ENCODE results near the gene MMD.
"Not testable (repeated sequence)": the region's sequence is repeated elsewhere in the genome, so short reads cannot be mapped to it uniquely, and the experiment has no call there.

MMD gene

GRCh38 chr17:55454906-55455474 lies 33.4 kb upstream of the MMD start:
- WGBS, 2 experiments: 89 to 91% methylated on average over 4 of the region's 4 CpGs
- Histone ChIP-seq H3K9me3 (ENCODE audit: control insufficient read depth, low read length) (no peaks in the 10 kb centered on the region), H3K4me1 (ENCODE audit: control insufficient read depth, insufficient read depth, low read length) (peaks cover 6% of the 10 kb centered on the region), H3K4me3 (ENCODE audit: insufficient read depth, low read depth, low read length) (no peak overlapping the region), H3K36me3 (ENCODE audit: control insufficient read depth, insufficient read depth, low read length) (no peaks in the 10 kb centered on the region), H3K27me3 (ENCODE audit: control insufficient read depth, insufficient read depth, low read length, poor library complexity, severe bottlenecking) (no peaks in the 10 kb centered on the region), H3K27ac (ENCODE audit: insufficient read depth, low read depth, low read length, poor library complexity, severe bottlenecking) (no peak overlapping the region)

- Histone ChIP-seq H3K36me3 (ENCODE audit: control insufficient read depth, insufficient read depth, low read length) (no peaks in the 10 kb centered on the region), H3K4me3 (ENCODE audit: insufficient read depth, low read depth, low read length) (no peak overlapping the region), H3K4me1 (ENCODE audit: control insufficient read depth, insufficient read depth, low read length) (peaks cover 6% of the 10 kb centered on the region), H3K27me3 (ENCODE audit: control insufficient read depth, insufficient read depth, low read length, poor library complexity, severe bottlenecking) (no peaks in the 10 kb centered on the region), H3K9me3 (ENCODE audit: control insufficient read depth, low read length) (no peaks in the 10 kb centered on the region), H3K27ac (ENCODE audit: insufficient read depth, low read depth, low read length, poor library complexity, severe bottlenecking) (no peak overlapping the region)
- WGBS, 2 experiments: 26 to 29% methylated on average over 5 to 6 of the region's 6 CpGs
Measured at GRCh38 chr17:55453839-55454557, 32.4 kb upstream of the MMD start.

GRCh38 chr17:55452139-55452790 lies 30.6 kb upstream of the MMD start:
- Histone ChIP-seq H3K36me3 (ENCODE audit: control insufficient read depth, insufficient read depth, low read length) (no peaks in the 10 kb centered on the region), H3K27ac (ENCODE audit: insufficient read depth, low read depth, low read length, poor library complexity, severe bottlenecking) (no peak overlapping the region), H3K9me3 (ENCODE audit: control insufficient read depth, low read length) (no peaks in the 10 kb centered on the region), H3K4me1 (ENCODE audit: control insufficient read depth, insufficient read depth, low read length) (peaks cover 6% of the 10 kb centered on the region), H3K4me3 (ENCODE audit: insufficient read depth, low read depth, low read length) (no peak overlapping the region), H3K27me3 (ENCODE audit: control insufficient read depth, insufficient read depth, low read length, poor library complexity, severe bottlenecking) (no peaks in the 10 kb centered on the region)
- WGBS, 2 experiments: 91 to 93% methylated on average over 5 of the region's 5 CpGs

GRCh38 chr17:55451758-55452138 lies 30.1 kb upstream of the MMD start:
- H3K9me3 ChIP-seq (ENCODE audit: control insufficient read depth, low read length): no peaks in the 10 kb centered on the region
- no peaks in the 10 kb centered on the region for H3K27me3 ChIP-seq (ENCODE audit: control insufficient read depth, insufficient read depth, low read length, poor library complexity, severe bottlenecking)
- peaks cover 6% of the 10 kb centered on the region for H3K4me1 ChIP-seq (ENCODE audit: control insufficient read depth, insufficient read depth, low read length)
- H3K4me3 ChIP-seq (ENCODE audit: insufficient read depth, low read depth, low read length): no peak overlapping the region
- no peaks in the 10 kb centered on the region for H3K36me3 ChIP-seq (ENCODE audit: control insufficient read depth, insufficient read depth, low read length)
- WGBS, 2 experiments: 92 to 94% methylated on average over 2 of the region's 2 CpGs
- H3K27ac ChIP-seq (ENCODE audit: insufficient read depth, low read depth, low read length, poor library complexity, severe bottlenecking): no peak overlapping the region

- Histone ChIP-seq H3K27me3 (ENCODE audit: control insufficient read depth, insufficient read depth, low read length, poor library complexity, severe bottlenecking) (no peaks in the 10 kb centered on the region), H3K36me3 (ENCODE audit: control insufficient read depth, insufficient read depth, low read length) (no peaks in the 10 kb centered on the region), H3K27ac (ENCODE audit: insufficient read depth, low read depth, low read length, poor library complexity, severe bottlenecking) (no peak overlapping the region), H3K9me3 (ENCODE audit: control insufficient read depth, low read length) (no peaks in the 10 kb centered on the region), H3K4me1 (ENCODE audit: control insufficient read depth, insufficient read depth, low read length) (peaks cover 6% of the 10 kb centered on the region), H3K4me3 (ENCODE audit: insufficient read depth, low read depth, low read length) (no peak overlapping the region)
- 90 to 92% methylated on average over 1 of the region's 1 CpG for WGBS, 2 experiments
Measured at GRCh38 chr17:55451203-55451641, 29.6 kb upstream of the MMD start.

- H3K27ac ChIP-seq (ENCODE audit: insufficient read depth, low read depth, low read length, poor library complexity, severe bottlenecking): no peak overlapping the region
- no peaks in the 10 kb centered on the region for H3K36me3 ChIP-seq (ENCODE audit: control insufficient read depth, insufficient read depth, low read length)
- no peak overlapping the region for H3K4me3 ChIP-seq (ENCODE audit: insufficient read depth, low read depth, low read length)
- 94 to 95% methylated on average over 7 of the region's 7 CpGs for WGBS, 2 experiments
- H3K4me1 ChIP-seq (ENCODE audit: control insufficient read depth, insufficient read depth, low read length): peaks cover 6% of the 10 kb centered on the region
- H3K9me3 ChIP-seq (ENCODE audit: control insufficient read depth, low read length): no peaks in the 10 kb centered on the region
- H3K27me3 ChIP-seq (ENCODE audit: control insufficient read depth, insufficient read depth, low read length, poor library complexity, severe bottlenecking): no peaks in the 10 kb centered on the region
Measured at GRCh38 chr17:55450232-55450825, 28.7 kb upstream of the MMD start.

GRCh38 chr17:55448681-55449080 lies 27.0 kb upstream of the MMD start:
- Histone ChIP-seq H3K36me3 (ENCODE audit: control insufficient read depth, insufficient read depth, low read length) (no peaks in the 10 kb centered on the region), H3K4me1 (ENCODE audit: control insufficient read depth, insufficient read depth, low read length) (peaks cover 15% of the 10 kb centered on the region), H3K9me3 (ENCODE audit: control insufficient read depth, low read length) (no peaks in the 10 kb centered on the region), H3K4me3 (ENCODE audit: insufficient read depth, low read depth, low read length) (no peak overlapping the region), H3K27me3 (ENCODE audit: control insufficient read depth, insufficient read depth, low read length, poor library complexity, severe bottlenecking) (no peaks in the 10 kb centered on the region), H3K27ac (ENCODE audit: insufficient read depth, low read depth, low read length, poor library complexity, severe bottlenecking) (no peak overlapping the region)
- WGBS, 2 experiments: 70 to 72% methylated on average over 4 of the region's 4 CpGs

- no peak overlapping the region for H3K4me3 ChIP-seq (ENCODE audit: insufficient read depth, low read depth, low read length)
- H3K27ac ChIP-seq (ENCODE audit: insufficient read depth, low read depth, low read length, poor library complexity, severe bottlenecking): no peak overlapping the region
- 88 to 90% methylated on average over 1 to 4 of the region's 4 CpGs for WGBS, 2 experiments
- no peaks in the 10 kb centered on the region for H3K27me3 ChIP-seq (ENCODE audit: control insufficient read depth, insufficient read depth, low read length, poor library complexity, severe bottlenecking)
- no peaks in the 10 kb centered on the region for H3K36me3 ChIP-seq (ENCODE audit: control insufficient read depth, insufficient read depth, low read length)
- H3K9me3 ChIP-seq (ENCODE audit: control insufficient read depth, low read length): no peaks in the 10 kb centered on the region
- peaks cover 24% of the 10 kb centered on the region for H3K4me1 ChIP-seq (ENCODE audit: control insufficient read depth, insufficient read depth, low read length)
Measured at GRCh38 chr17:55446581-55447205, 25.1 kb upstream of the MMD start.

- H3K27ac ChIP-seq (ENCODE audit: insufficient read depth, low read depth, low read length, poor library complexity, severe bottlenecking); H3K9me3 ChIP-seq (ENCODE audit: control insufficient read depth, low read length); H3K4me3 ChIP-seq (ENCODE audit: insufficient read depth, low read depth, low read length); H3K36me3 ChIP-seq (ENCODE audit: control insufficient read depth, insufficient read depth, low read length); H3K27me3 ChIP-seq (ENCODE audit: control insufficient read depth, insufficient read depth, low read length, poor library complexity, severe bottlenecking): not testable (repeated sequence)
- H3K4me1 ChIP-seq (ENCODE audit: control insufficient read depth, insufficient read depth, low read length): peaks cover 24% of the 10 kb centered on the region
- WGBS, 2 experiments: 92 to 95% methylated on average over 4 of the region's 4 CpGs
Measured at GRCh38 chr17:55446004-55446403, 24.4 kb upstream of the MMD start.
